Breast epithelium (tissue), 3 donors: ENCODE data around the gene TEAD2.

ENCODE experiments used
- CTCF ChIP-seq, 3 donors: fragments of 450-650 bp; IDR thresholded peaks; one replicate each; pipeline ENCODE4 v1.5.1; 2016 to 2017; ENCODE audit warnings: antibody characterized with exemption in 3 of 3, mild to moderate bottlenecking in 3 of 3, moderate library complexity in 3 of 3
- POLR2A ChIP-seq: fragments of 450-650 bp; IDR thresholded peaks from one replicate; pipeline ENCODE4 v1.6.1; 2016; ENCODE audit warnings: antibody characterized with exemption, mild to moderate bottlenecking, moderate library complexity

DNA sequence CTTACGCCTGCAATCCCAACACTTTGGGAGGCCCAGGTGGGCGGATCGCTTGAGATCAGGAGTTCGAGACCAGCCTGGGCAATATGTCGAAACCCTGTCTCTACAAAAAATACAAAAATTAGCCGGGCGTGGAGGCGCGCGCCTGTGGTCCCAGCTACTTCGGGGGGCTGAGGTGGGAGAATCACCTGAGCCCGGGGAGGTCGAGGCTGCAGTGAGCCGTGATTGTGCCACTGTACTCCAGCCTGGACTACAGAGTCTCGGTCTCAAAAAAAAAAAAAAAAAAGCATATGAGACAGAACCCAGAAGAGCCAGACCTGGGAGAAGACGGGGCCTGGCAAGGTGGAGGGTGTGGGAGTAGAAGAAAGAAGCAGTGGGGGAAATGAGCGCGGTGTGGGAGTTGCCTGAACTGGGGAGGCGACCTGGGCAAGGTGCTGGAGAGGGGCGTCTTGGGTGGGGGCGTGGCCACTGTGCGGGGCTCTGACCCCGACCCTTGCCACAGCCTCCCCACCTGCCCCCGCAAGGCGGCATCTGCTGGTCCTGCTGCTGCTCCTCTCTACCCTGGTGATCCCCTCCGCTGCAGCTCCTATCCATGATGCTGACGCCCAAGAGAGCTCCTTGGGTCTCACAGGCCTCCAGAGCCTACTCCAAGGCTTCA lies 2.0 kb upstream of the TEAD2 start:
- TF ChIP-seq CTCF (IDR thresholded peaks at IDR 0.05), result no peak
- TF ChIP-seq POLR2A, result no peak
